ENCODE data around the gene AKAP9.
"Not testable (repeated sequence)": the region's sequence is repeated elsewhere in the genome, so short reads cannot be mapped to it uniquely, and the experiment has no call there.

AKAP9 gene

DNA sequence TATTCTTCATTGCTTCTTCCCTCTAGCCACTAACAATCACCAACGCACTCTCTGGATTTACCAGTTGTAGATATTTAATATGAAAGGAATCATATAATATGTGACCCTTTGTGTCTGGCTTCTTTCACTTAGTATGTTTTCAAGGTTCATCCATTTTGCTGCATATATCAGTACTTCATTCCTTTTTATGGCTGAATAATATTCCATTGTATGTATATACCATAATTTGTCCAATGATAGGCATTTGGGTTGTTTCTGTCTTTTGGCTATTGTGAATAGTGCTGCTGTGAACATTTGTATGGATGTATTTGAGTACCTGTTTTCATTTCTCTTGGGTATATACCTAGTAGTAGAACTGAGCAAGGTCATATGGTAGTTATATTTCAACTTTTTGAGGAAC lies 7.3 kb downstream of the AKAP9 start:
- DNase-seq = no peak

DNA sequence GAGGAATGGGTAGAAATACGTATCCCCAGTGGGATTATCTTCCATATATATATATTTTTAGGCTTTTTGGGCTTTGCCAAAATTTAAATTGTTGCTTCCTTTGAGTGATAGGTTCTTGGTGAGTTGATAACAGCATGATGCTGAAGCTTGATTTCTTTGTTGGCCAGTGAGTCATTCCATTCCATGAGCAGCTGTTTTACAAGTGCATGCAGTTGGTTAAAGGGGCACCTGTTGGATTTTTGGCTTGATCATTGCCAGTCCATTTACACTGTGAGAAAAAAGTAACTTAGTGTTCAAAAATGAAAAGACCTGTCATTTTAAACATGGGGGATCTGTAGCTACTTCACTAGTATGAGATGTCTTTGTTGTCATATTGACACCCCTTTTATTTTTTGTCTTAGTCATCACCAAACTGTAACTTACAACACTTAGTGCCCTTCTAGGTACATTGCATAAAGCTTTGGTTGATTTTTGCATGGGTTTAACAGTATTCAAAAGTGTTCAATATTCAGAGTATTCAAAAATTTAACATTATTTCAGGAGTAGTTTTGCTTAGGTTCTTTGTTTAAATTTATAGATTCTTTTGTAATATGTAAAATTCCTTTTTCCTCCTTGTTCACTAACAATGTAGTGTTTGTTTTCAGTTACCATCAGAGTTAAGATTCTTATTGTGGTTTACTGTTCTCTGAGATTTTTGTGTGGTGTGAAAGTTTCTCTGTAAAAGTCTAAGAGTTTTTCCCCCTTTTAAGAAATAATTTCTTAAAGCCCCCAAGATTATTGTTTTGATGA lies 8.8 kb downstream of the AKAP9 start:
- DNase-seq = no peak

DNA sequence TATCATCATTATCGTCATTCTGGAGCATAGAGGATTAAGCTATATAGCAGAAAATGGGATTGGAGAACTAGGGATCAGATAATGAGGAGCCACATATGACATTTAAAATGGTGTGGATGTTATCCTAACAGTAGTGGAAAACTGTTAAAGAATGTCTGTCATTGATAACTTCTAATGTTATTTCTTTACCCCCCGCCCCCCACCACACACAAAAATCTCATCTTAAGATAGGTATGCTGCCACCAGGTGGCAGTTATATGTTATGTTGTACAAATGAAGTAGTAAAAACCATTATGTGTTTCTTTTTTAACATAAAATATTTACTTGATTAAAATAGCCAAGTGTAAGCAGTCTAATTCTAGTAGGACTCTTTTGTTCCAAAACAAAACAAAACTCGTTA lies 13.0 kb downstream of the AKAP9 start:
- no peak for DNase-seq

DNA sequence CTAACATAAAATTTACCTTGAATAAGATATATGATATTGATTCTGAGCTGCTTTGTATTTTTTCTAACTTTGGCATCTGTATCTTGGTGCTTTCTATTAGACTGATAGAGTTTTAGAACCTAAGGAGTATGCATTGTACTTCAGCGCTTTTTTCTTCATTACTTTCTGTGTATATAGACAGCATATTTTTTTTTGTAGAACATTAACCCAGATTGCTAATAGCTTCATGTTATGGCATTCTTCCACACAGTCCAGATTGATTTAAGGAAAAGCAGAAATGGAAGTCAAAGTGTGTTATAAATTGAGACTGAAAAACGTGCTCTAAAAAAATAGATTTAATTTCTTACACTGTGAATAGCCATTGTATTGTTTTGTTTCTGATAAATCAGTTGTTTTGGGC lies 15.8 kb downstream of the AKAP9 start:
- DNase-seq = not testable (repeated sequence)

- DNase-seq = no peak
Observed at GRCh38 chr7:91957232-91957631, 16.6 kb downstream of the AKAP9 start.

DNA sequence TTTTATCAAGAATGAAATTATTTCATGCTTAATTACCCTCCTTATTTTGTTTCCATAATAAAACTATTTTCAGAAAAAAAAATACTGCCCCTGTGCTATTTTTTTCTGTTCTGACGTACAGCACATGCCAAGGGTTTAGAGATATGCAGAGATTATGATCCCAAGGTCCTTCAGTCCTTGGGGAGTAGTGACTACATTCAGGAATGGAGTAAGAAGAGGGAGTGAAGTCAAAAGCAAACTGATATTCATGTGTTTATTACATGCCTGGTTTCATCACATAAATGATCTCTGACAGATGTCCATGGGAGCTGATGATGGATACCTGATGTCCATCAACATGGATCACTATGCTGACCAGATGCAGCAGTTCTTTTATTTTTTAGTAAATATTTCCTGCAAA lies 17.2 kb downstream of the AKAP9 start:
- DNase-seq = no peak

GRCh38 chr7:91959023-91959422 lies 18.4 kb downstream of the AKAP9 start:
- DNase-seq = no peak

GRCh38 chr7:91961816-91962215 lies 21.2 kb downstream of the AKAP9 start:
- no peak for DNase-seq

GRCh38 chr7:91962419-91962818 lies 21.8 kb downstream of the AKAP9 start:
- no peak for DNase-seq

DNA sequence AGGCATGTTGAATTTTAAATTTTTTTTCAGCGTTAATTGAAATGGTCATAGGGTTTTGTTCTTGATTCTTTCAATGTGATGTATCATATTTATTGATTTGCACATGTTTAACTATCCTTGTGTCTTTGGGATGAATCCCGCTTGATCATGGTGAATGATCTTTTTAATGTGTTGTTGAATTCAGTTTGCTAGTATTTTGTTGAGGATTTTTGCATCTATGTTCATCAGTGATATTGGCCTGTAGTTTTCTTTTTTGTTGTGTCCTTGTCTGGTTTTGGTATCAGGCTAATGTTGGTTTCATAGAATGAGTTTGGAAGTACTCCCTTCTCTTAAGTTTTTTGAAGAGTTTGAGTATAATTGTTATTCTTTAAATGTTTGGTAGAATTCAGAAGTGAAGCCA lies 26.9 kb downstream of the AKAP9 start:
- DNase-seq = not testable (repeated sequence)

- no peak for DNase-seq
Observed at GRCh38 chr7:91973639-91974038, 33.0 kb downstream of the AKAP9 start.

- DNase-seq = no peak
Observed at GRCh38 chr7:91974066-91974465, 33.4 kb downstream of the AKAP9 start.

DNA sequence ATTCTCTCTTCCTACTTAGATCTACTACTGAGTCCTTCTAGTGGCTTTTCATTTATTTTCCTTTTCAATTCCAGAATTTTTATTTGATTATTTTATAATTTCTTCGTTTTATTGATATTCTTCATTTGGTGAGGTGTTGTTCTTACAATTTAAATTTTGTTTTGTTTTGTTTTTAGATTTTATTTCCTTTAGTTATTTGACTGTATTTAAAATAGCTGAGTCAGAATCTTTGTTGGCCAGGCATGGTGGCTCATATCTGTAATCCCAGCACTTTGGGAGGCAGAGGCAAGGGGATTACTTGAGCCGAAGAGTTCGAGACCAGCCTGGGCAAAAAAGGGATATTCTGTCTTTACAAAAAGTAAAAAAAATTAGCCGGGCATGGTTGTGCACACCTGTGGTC lies 36.1 kb downstream of the AKAP9 start:
- no peak for DNase-seq

GRCh38 chr7:91979590-91979989 lies 38.9 kb downstream of the AKAP9 start:
- no peak for DNase-seq

GRCh38 chr7:91982352-91982751 lies 41.7 kb downstream of the AKAP9 start:
- not testable (repeated sequence) for DNase-seq

GRCh38 chr7:91988213-91988612 lies 47.6 kb downstream of the AKAP9 start:
- DNase-seq = no peak

DNA sequence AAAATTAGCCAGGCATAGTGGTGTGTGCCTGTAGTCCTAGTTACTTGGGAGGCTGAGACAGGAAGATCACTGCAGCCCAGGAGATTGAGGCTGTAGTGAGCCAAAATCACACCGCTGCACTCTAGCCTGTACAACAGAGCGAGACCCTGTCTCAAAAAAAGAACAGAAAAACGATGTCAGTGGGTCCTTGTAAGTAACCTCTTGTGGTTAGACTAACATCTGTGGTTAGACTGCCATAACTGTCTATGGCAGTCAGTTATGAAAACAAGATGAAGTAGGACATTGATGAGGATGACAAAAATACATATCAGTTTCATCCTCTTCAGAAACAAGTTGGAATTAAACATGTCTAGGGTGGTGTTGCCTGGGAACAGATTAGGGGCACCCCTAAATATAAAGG lies 53.3 kb downstream of the AKAP9 start:
- DNase-seq = no peak

DNA sequence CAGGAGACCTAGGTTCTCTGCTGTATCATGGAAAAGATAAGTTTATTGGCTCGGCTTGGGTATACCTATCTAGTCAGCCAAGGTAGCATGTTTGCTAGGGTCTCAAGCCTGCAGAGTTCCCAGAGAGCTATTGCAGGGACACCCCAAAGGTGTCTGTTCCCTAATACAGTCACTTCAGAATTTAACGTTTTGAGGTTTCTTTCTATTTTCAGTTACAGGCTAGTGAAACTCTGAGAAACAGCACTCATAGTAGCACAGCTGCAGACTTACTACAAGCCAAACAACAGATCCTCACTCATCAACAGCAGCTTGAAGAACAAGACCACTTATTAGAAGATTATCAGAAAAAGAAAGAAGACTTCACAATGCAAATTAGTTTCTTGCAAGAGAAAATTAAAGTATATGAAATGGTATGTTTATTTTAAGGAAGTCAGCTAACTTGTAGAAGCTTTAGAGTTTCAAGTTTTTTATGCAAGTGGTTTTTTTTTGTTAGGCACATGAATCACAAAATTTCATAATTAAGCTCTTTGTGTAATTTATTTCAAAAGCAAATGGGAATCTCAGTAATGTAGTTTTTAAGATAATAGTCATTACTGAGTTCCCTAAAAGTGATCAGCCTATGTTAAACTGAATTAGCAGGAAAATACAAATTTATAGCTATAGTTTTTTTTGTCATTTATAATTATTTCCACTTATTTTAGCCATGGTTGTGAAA lies 54.9 kb downstream of the AKAP9 start:
- no peak for DNase-seq

- no peak for DNase-seq
Observed at GRCh38 chr7:91999631-92000565, 59.2 kb downstream of the AKAP9 start.

DNA sequence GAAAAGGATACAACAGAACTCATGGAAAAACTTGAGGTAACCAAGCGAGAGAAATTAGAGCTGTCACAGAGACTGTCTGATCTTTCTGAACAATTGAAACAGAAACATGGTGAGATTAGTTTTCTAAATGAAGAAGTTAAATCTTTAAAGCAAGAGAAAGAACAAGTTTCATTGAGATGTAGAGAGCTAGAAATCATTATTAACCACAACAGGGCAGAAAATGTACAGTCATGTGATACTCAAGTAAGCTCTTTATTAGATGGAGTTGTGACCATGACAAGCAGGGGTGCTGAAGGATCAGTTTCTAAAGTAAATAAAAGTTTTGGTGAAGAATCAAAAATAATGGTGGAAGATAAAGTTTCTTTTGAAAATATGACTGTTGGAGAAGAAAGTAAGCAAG lies 62.1 kb downstream of the AKAP9 start:
- no peak for DNase-seq

- DNase-seq = no peak
Observed at GRCh38 chr7:92006046-92006445, 65.4 kb downstream of the AKAP9 start.

- DNase-seq = no peak
Observed at GRCh38 chr7:92010215-92010614, 69.6 kb downstream of the AKAP9 start.

GRCh38 chr7:92013611-92014010 lies 72.9 kb downstream of the AKAP9 start:
- no peak for DNase-seq
